ENCODE results near the gene ZNF652. TPM values are rescaled to one million over a fixed set of nuclear protein-coding genes. Genes with fewer than 3 reads are reported as not detected.
"Not testable (repeated sequence)": the region's sequence is repeated elsewhere in the genome, so short reads cannot be mapped to it uniquely, and the experiment has no call there.

Gene ZNF652
- total RNA-seq, 1 experiment from 2014 or later, result 29.2 TPM

GRCh38 chr17:49373115-49373514, 11.1 kb upstream of the ZNF652 start:
- Histone ChIP-seq H3K9me3 (replicated peaks) (no peaks in the 10 kb centered on the region), H3K4me3 (no peak overlapping the region), H3K27me3 (no peaks in the 10 kb centered on the region), H3K4me1 (no peaks in the 10 kb centered on the region), H3K36me3 (no peaks in the 10 kb centered on the region), H3K27ac (no peak overlapping the region)
- DNase-seq, result no peak

GRCh38 chr17:49372425-49372824, 10.4 kb upstream of the ZNF652 start:
- Histone ChIP-seq H3K4me1 (no peaks in the 10 kb centered on the region), H3K27me3 (no peaks in the 10 kb centered on the region), H3K36me3 (no peaks in the 10 kb centered on the region), H3K27ac (no peak overlapping the region), H3K4me3 (no peak overlapping the region), H3K9me3 (replicated peaks) (no peaks in the 10 kb centered on the region)
- no peak for DNase-seq

- no peak overlapping the region for H3K4me3 ChIP-seq
- no peaks in the 10 kb centered on the region for H3K9me3 ChIP-seq (replicated peaks)
- H3K4me1 ChIP-seq, result no peaks in the 10 kb centered on the region
- H3K27ac ChIP-seq, result no peak overlapping the region
- no peaks in the 10 kb centered on the region for H3K36me3 ChIP-seq
- DNase-seq, result no peak
- H3K27me3 ChIP-seq, result no peaks in the 10 kb centered on the region
Observed at GRCh38 chr17:49370971-49371834, 9.2 kb upstream of the ZNF652 start.

- DNase-seq, result no peak
- H3K36me3 ChIP-seq, result no peaks in the 10 kb centered on the region
- H3K9me3 ChIP-seq (replicated peaks), result no peaks in the 10 kb centered on the region
- no peak overlapping the region for H3K27ac ChIP-seq
- H3K4me1 ChIP-seq, result no peaks in the 10 kb centered on the region
- H3K27me3 ChIP-seq, result no peaks in the 10 kb centered on the region
- no peak overlapping the region for H3K4me3 ChIP-seq
Observed at GRCh38 chr17:49369760-49370159, 7.7 kb upstream of the ZNF652 start.

GRCh38 chr17:49369089-49369488, 7.0 kb upstream of the ZNF652 start:
- Histone ChIP-seq H3K4me3 (no peak overlapping the region), H3K4me1 (no peaks in the 10 kb centered on the region), H3K27ac (no peak overlapping the region), H3K27me3 (no peaks in the 10 kb centered on the region), H3K36me3 (no peaks in the 10 kb centered on the region), H3K9me3 (replicated peaks) (no peaks in the 10 kb centered on the region)
- no peak for DNase-seq

GRCh38 chr17:49365667-49366066, 3.6 kb upstream of the ZNF652 start:
- Histone ChIP-seq H3K4me1 (no peaks in the 10 kb centered on the region), H3K27ac (no peak overlapping the region), H3K27me3 (no peaks in the 10 kb centered on the region), H3K9me3 (replicated peaks) (no peaks in the 10 kb centered on the region), H3K36me3 (no peaks in the 10 kb centered on the region), H3K4me3 (no peak overlapping the region)
- DNase-seq, result peak in 1 of 2 experiments; percentile 45

GRCh38 chr17:49365126-49365525, 3.1 kb upstream of the ZNF652 start:
- DNase-seq; H3K4me1 ChIP-seq; H3K9me3 ChIP-seq (replicated peaks); H3K27ac ChIP-seq; H3K27me3 ChIP-seq; H3K4me3 ChIP-seq; H3K36me3 ChIP-seq: not testable (repeated sequence)

GRCh38 chr17:49364119-49364518, 2.1 kb upstream of the ZNF652 start:
- no peak overlapping the region for H3K4me3 ChIP-seq
- H3K4me1 ChIP-seq, result no peaks in the 10 kb centered on the region
- H3K9me3 ChIP-seq (replicated peaks), result no peaks in the 10 kb centered on the region
- H3K27ac ChIP-seq, result no peak overlapping the region
- no peaks in the 10 kb centered on the region for H3K27me3 ChIP-seq
- no peak for DNase-seq
- no peaks in the 10 kb centered on the region for H3K36me3 ChIP-seq

GRCh38 chr17:49363251-49363650, 1.2 kb upstream of the ZNF652 start:
- H3K4me3 ChIP-seq, result no peak overlapping the region
- no peaks in the 10 kb centered on the region for H3K27me3 ChIP-seq
- no peaks in the 10 kb centered on the region for H3K36me3 ChIP-seq
- H3K27ac ChIP-seq, result no peak overlapping the region
- no peaks in the 10 kb centered on the region for H3K9me3 ChIP-seq (replicated peaks)
- no peak for DNase-seq
- no peaks in the 10 kb centered on the region for H3K4me1 ChIP-seq

- no peaks in the 10 kb centered on the region for H3K36me3 ChIP-seq
- no peaks in the 10 kb centered on the region for H3K27me3 ChIP-seq
- no peak overlapping the region; the same call in 1 of the 2 replicates for H3K27ac ChIP-seq
Observed at GRCh38 chr17:49362723-49363117, 670 bp upstream of the ZNF652 start.

GRCh38 chr17:49361129-49361901, 735 bp downstream of the ZNF652 start:
- peak; percentile 43 to 55 for DNase-seq
- peak overlapping the region; percentile 93 for H3K4me3 ChIP-seq

More at GRCh38 chr17:49362723-49363117, 670 bp upstream of the ZNF652 start:
- no peaks in the 10 kb centered on the region for H3K9me3 ChIP-seq (replicated peaks)
- peak overlapping the region; percentile 93 for H3K4me3 ChIP-seq
- no peaks in the 10 kb centered on the region for H3K4me1 ChIP-seq
- no peak for DNase-seq

GRCh38 chr17:49360796-49361128, 1.3 kb downstream of the ZNF652 start:
- peak overlapping the region; percentile 93 for H3K4me3 ChIP-seq
- no peaks in the 10 kb centered on the region for H3K9me3 ChIP-seq (replicated peaks)
- no peaks in the 10 kb centered on the region for H3K4me1 ChIP-seq
- DNase-seq, result peak in 1 of 2 experiments; percentile 41
- no peak overlapping the region for H3K27ac ChIP-seq
- no peaks in the 10 kb centered on the region for H3K27me3 ChIP-seq
- H3K36me3 ChIP-seq, result no peaks in the 10 kb centered on the region

More at GRCh38 chr17:49361129-49361901, 735 bp downstream of the ZNF652 start:
- no peaks in the 10 kb centered on the region for H3K4me1 ChIP-seq
- no peaks in the 10 kb centered on the region for H3K9me3 ChIP-seq (replicated peaks)
- H3K27ac ChIP-seq, result peak overlapping the region; percentile 26; the same call in 1 of the 2 replicates
- H3K27me3 ChIP-seq, result no peaks in the 10 kb centered on the region
- no peaks in the 10 kb centered on the region for H3K36me3 ChIP-seq

GRCh38 chr17:49359990-49360795, 1.9 kb downstream of the ZNF652 start:
- no peak overlapping the region for H3K27ac ChIP-seq
- DNase-seq, result no peak

GRCh38 chr17:49358641-49359247, 3.3 kb downstream of the ZNF652 start:
- Histone ChIP-seq H3K27ac (no peak overlapping the region), H3K4me1 (no peaks in the 10 kb centered on the region), H3K27me3 (no peaks in the 10 kb centered on the region), H3K36me3 (peaks cover 2% of the 10 kb centered on the region; the same call in 1 of the 2 replicates), H3K9me3 (replicated peaks) (no peaks in the 10 kb centered on the region), H3K4me3 (no peak overlapping the region)
- no peak for DNase-seq

More at GRCh38 chr17:49359990-49360795, 1.9 kb downstream of the ZNF652 start:
- Histone ChIP-seq H3K4me1 (no peaks in the 10 kb centered on the region), H3K9me3 (replicated peaks) (no peaks in the 10 kb centered on the region), H3K36me3 (no peaks in the 10 kb centered on the region), H3K27me3 (no peaks in the 10 kb centered on the region), H3K4me3 (peak overlapping the region; percentile 93)

Measured in SJCRH30 (cell line).